ENCODE data around the gene FAM20C. TPM values are rescaled to one million over a fixed set of nuclear protein-coding genes. Genes with fewer than 3 reads are reported as not detected.

Gene FAM20C
- total RNA-seq, 1 experiment from 2014 or later = 35.8 TPM

GRCh38 chr7:232410-233248 lies 40.3 kb downstream of the FAM20C start:
- ChIA-PET CTCF (no interaction called here), POLR2A (ENCODE audit: low non-redundant PET) (no interaction called here)
- DNase-seq (ENCODE audit: low spot score) = no peak
- no peak overlapping the region for H3K27ac ChIP-seq (ENCODE audit: low read depth, low read length, poor library complexity, severe bottlenecking)
- intact Hi-C loops (cut with micrococcal nuclease; ENCODE audit: unreplicated experiment) = no loop called here
- no TSS peak for BruUV-seq (replicated peaks)
- no peaks in the 10 kb centered on the region for H3K36me3 ChIP-seq (ENCODE audit: insufficient read depth, low read length, poor library complexity, severe bottlenecking)
- H3K4me1 ChIP-seq (ENCODE audit: insufficient read depth, low read length, poor library complexity, severe bottlenecking) = no peaks in the 10 kb centered on the region
- H3K9me3 ChIP-seq (ENCODE audit: low read depth, low read length, poor library complexity, severe bottlenecking) = no peaks in the 10 kb centered on the region
- no peaks in the 10 kb centered on the region for H3K27me3 ChIP-seq (replicated peaks; ENCODE audit: insufficient read depth, low read depth, low read length, poor library complexity)
- TF ChIP-seq EZH2 (IDR thresholded peaks at IDR 0.05; ENCODE audit: borderline replicate concordance, low read depth, low read length, poor library complexity, severe bottlenecking) = no peak
- no peak for TF ChIP-seq CTCF (conservative IDR thresholded peaks at IDR 0.05; ENCODE audit: low read depth, low read length)
- H3K4me3 ChIP-seq (ENCODE audit: low read depth, low read length, poor library complexity, severe bottlenecking) = no peak overlapping the region

- TF ChIP-seq EZH2 (IDR thresholded peaks at IDR 0.05; ENCODE audit: borderline replicate concordance, low read depth, low read length, poor library complexity, severe bottlenecking) (no peak), CTCF (conservative IDR thresholded peaks at IDR 0.05; ENCODE audit: low read depth, low read length) (no peak)
- CTCF ChIA-PET = no interaction called here
- intact Hi-C loops (cut with micrococcal nuclease; ENCODE audit: unreplicated experiment) = no loop called here
- H3K36me3 ChIP-seq (ENCODE audit: insufficient read depth, low read length, poor library complexity, severe bottlenecking) = no peaks in the 10 kb centered on the region
- H3K9me3 ChIP-seq (ENCODE audit: low read depth, low read length, poor library complexity, severe bottlenecking) = no peaks in the 10 kb centered on the region
- no peak for DNase-seq (ENCODE audit: low spot score)
- POLR2A ChIA-PET (ENCODE audit: low non-redundant PET) = no interaction called here
- H3K4me3 ChIP-seq (ENCODE audit: low read depth, low read length, poor library complexity, severe bottlenecking) = no peak overlapping the region
- no peaks in the 10 kb centered on the region for H3K4me1 ChIP-seq (ENCODE audit: insufficient read depth, low read length, poor library complexity, severe bottlenecking)
- H3K27ac ChIP-seq (ENCODE audit: low read depth, low read length, poor library complexity, severe bottlenecking) = no peak overlapping the region
- no peaks in the 10 kb centered on the region for H3K27me3 ChIP-seq (replicated peaks; ENCODE audit: insufficient read depth, low read depth, low read length, poor library complexity)
- no TSS peak for BruUV-seq (replicated peaks)
Observed at GRCh38 chr7:233249-234035, 41.1 kb downstream of the FAM20C start.

- Histone ChIP-seq H3K4me3 (ENCODE audit: low read depth, low read length, poor library complexity, severe bottlenecking) (no peak overlapping the region), H3K27me3 (replicated peaks; ENCODE audit: insufficient read depth, low read depth, low read length, poor library complexity) (no peaks in the 10 kb centered on the region), H3K27ac (ENCODE audit: low read depth, low read length, poor library complexity, severe bottlenecking) (no peak overlapping the region), H3K9me3 (ENCODE audit: low read depth, low read length, poor library complexity, severe bottlenecking) (no peaks in the 10 kb centered on the region), H3K4me1 (ENCODE audit: insufficient read depth, low read length, poor library complexity, severe bottlenecking) (no peaks in the 10 kb centered on the region), H3K36me3 (ENCODE audit: insufficient read depth, low read length, poor library complexity, severe bottlenecking) (no peaks in the 10 kb centered on the region)
- intact Hi-C loops (cut with micrococcal nuclease; ENCODE audit: unreplicated experiment) = no loop called here
- DNase-seq (ENCODE audit: low spot score) = no peak
- TF ChIP-seq CTCF (conservative IDR thresholded peaks at IDR 0.05; ENCODE audit: low read depth, low read length) = no peak
- ChIA-PET CTCF (no interaction called here), POLR2A (ENCODE audit: low non-redundant PET) (no interaction called here)
- BruUV-seq (replicated peaks) = no TSS peak
Observed at GRCh38 chr7:234051-234707, 41.8 kb downstream of the FAM20C start.

Measured in A673 (cell line).